Measurements from ENCODE around the gene GSTM4. TPM values are rescaled to one million over a fixed set of nuclear protein-coding genes. Genes with fewer than 3 reads are reported as not detected.

The GSTM4 gene
- total RNA-seq, 1 experiment from 2014 or later = 24.6 TPM

GRCh38 chr1:109642626-109643025 is 13.3 kb upstream of the GSTM4 start:
- no peak for DNase-seq
- Mint-ChIP-seq H3K36me3 (ENCODE audit: insufficient read depth in 1 of 3, low read depth in 3 of 3) (no peaks in the 10 kb centered on the region; a peak in 1 of 7 replicates), H3K4me3 (no peak overlapping the region), H3K9me3 (peaks cover 5 to 11% of the 10 kb centered on the region in 2 experiments), H3K4me1 (peaks cover 11 to 17% of the 10 kb centered on the region in 2 experiments), H3K27ac (no peak overlapping the region), H3K27me3 (ENCODE audit: low read depth) (peaks cover 15% of the 10 kb centered on the region)
- H3K27me3 ChIP-seq (ENCODE audit: insufficient read depth, low read length) = no peaks in the 10 kb centered on the region
- H3T11ph ChIP-seq (ENCODE audit: low read length) = no peak overlapping the region
- no peaks in the 10 kb centered on the region for H3K23me2 ChIP-seq (ENCODE audit: insufficient read length, low read depth, low read length, poor library complexity, severe bottlenecking)
- H3K79me1 ChIP-seq (ENCODE audit: insufficient read depth, low read depth, low read length, poor library complexity, severe bottlenecking) = no peaks in the 10 kb centered on the region
- no peak overlapping the region for H3K23ac ChIP-seq (ENCODE audit: insufficient read length, low read depth, low read length)
- no peak overlapping the region for H2BK120ac ChIP-seq (ENCODE audit: low read depth, low read length, poor library complexity, severe bottlenecking)
- H2BK15ac ChIP-seq (ENCODE audit: low read depth, low read length) = no peak overlapping the region
- no peak overlapping the region for H3K18ac ChIP-seq (ENCODE audit: insufficient read length, low read depth, low read length)
- no peaks in the 10 kb centered on the region for H4K20me1 ChIP-seq (ENCODE audit: control insufficient read depth, insufficient read depth, insufficient read length)
- H2BK12ac ChIP-seq (ENCODE audit: insufficient read length, low read depth, low read length) = no peak overlapping the region
- H3K56ac ChIP-seq (ENCODE audit: insufficient read length, low read depth, low read length) = no peak overlapping the region
- TF ChIP-seq CTCF (conservative IDR thresholded peaks at IDR 0.05) = no peak
- H3K79me2 ChIP-seq (ENCODE audit: insufficient read depth, low read length) = no peaks in the 10 kb centered on the region
- no peak overlapping the region for H3K4ac ChIP-seq (ENCODE audit: low read depth, low read length)
- no peak overlapping the region for H2BK5ac ChIP-seq (ENCODE audit: insufficient read length, low read length)
- no peaks in the 10 kb centered on the region for H3K4me1 ChIP-seq (ENCODE audit: insufficient read depth, low read length)
- no peak overlapping the region for H3K9ac ChIP-seq (ENCODE audit: extremely low read depth, insufficient read length, low read length)
- H2AK5ac ChIP-seq (ENCODE audit: insufficient read length, low read length) = no peak overlapping the region
- H3K14ac ChIP-seq (ENCODE audit: insufficient read depth, low read length) = no peak overlapping the region
- H4K5ac ChIP-seq (ENCODE audit: insufficient read length, low read depth, low read length) = no peak overlapping the region
- no peaks in the 10 kb centered on the region for H3K9me3 ChIP-seq (ENCODE audit: control insufficient read depth, low read depth, low read length)
- H2BK20ac ChIP-seq (ENCODE audit: low read depth, low read length, poor library complexity, severe bottlenecking) = no peak overlapping the region
- no CpG with 5 or more reads among the region's 3 CpGs for WGBS (ENCODE audit: extremely low coverage, insufficient read length, low lambda C conversion rate)
- no peak overlapping the region for H2AFZ ChIP-seq (ENCODE audit: low read length)
- no peak overlapping the region for H3K27ac ChIP-seq (ENCODE audit: insufficient read length, low read depth, low read length)
- H3K4me2 ChIP-seq (ENCODE audit: insufficient read depth, insufficient read length, low read length) = no peak overlapping the region
- no peak overlapping the region for H4K8ac ChIP-seq (replicated peaks; ENCODE audit: insufficient read length, low read depth, low read length)
- no peak overlapping the region for H4K91ac ChIP-seq (ENCODE audit: insufficient read length, low read depth, low read length)

Measured in H9 (cell line).